ENCODE results near the gene OR5D16.

The OR5D16 gene

GRCh38 chr11:55838452-55838851 is at the start of gene OR5D16:
Gene OR5D16 (plus strand): TSS chr11:55838752. CDS start chr11:55838752, 0 bp downstream.
- no peak for TF ChIP-seq CTCF (conservative IDR thresholded peaks at IDR 0.05; ENCODE audit: low read depth, low read length)
- DNase-seq (ENCODE audit: low read depth): no peak
- H3K4me3 ChIP-seq (ENCODE audit: low read depth, low read length): no peak within 1 kb of the TSS

GRCh38 chr11:55791606-55792005 is 46.9 kb upstream of the OR5D16 start:
- no peak for TF ChIP-seq CTCF (conservative IDR thresholded peaks at IDR 0.05; ENCODE audit: low read depth, low read length)
- DNase-seq (ENCODE audit: low read depth): no peak
- no peak overlapping the region for H3K4me3 ChIP-seq (ENCODE audit: low read depth, low read length)

DNA sequence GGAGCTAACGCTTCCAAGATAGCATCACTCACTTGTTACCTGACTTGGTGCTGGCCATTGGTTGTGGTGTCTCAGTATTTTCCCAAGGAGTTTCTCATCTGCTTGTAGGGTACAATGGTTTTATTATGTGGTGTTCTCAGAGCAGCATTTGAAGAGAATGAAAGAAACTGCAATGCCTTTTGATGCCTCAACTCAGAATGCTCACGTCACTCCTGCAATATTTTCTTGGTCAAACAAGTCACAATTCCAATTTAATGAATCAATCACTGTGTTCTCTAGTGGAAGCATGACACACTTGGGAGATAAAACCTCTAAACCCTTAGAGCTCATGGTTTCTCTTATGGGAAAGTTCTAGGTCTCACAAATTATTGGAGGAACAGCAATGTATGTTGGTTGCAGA is 45.2 kb upstream of the OR5D16 start:
- no peak overlapping the region for H3K4me3 ChIP-seq (ENCODE audit: low read depth, low read length)
- no peak for TF ChIP-seq CTCF (conservative IDR thresholded peaks at IDR 0.05; ENCODE audit: low read depth, low read length)
- DNase-seq (ENCODE audit: low read depth): no peak

DNA sequence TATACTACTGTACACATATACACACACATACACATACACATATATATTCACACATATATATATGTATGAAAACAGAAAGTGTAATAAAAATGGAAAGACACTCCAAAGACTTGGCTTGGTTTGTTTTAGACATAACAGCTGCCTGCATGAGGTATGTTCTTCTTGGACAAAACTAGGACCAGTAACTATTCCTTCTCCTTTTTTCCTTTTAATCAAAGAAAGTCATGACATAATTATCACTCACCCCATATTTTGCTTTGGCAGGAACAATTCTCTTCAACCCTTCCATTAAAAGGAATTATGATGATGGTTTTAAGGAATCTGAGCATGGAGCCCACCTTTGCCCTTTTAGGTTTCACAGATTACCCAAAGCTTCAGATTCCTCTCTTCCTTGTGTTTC is 43.3 kb upstream of the OR5D16 start, which contains the start of gene OR5D14:
Gene OR5D14 (plus strand): TSS at position 301 of the 400 bp plus-strand sequence. CDS start 0 bp downstream, at position 301.
- no peak for TF ChIP-seq CTCF (conservative IDR thresholded peaks at IDR 0.05; ENCODE audit: low read depth, low read length)

GRCh38 chr11:55806248-55806647 is 32.3 kb upstream of the OR5D16 start:
- no peak for TF ChIP-seq CTCF (conservative IDR thresholded peaks at IDR 0.05; ENCODE audit: low read depth, low read length)
- no peak overlapping the region for H3K4me3 ChIP-seq (ENCODE audit: low read depth, low read length)
- no peak for DNase-seq (ENCODE audit: low read depth)

More for the DNA sequence above, 43.3 kb upstream of the OR5D16 start, which contains the start of gene OR5D14:
- no peak for DNase-seq (ENCODE audit: low read depth)
- H3K4me3 ChIP-seq (ENCODE audit: low read depth, low read length): no peak within 1 kb of the TSS

DNA sequence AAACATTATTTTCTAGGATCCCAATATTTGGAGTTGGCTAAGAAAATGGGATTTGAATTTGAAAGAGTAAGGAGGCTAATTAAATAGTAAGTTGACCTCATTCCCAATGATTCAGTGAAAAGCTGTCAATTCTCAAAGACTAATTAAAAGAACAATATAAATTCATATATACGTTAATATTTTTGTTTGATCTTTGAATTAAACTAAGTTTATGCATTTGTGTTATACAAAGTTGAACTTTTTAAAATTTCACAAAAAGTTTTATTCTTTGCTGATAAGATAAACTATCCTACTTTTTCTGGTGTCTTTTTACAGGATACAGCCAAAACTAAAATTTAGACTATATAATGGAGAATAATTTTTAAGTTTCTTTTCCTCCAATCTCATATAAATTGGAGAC is 27.5 kb upstream of the OR5D16 start, which contains the start of gene OR5L1:
Gene OR5L1 (plus strand): TSS at position 301 of the 400 bp plus-strand sequence. CDS start 100 bp downstream, outside the sequence.
- DNase-seq (ENCODE audit: low read depth): no peak
- H3K4me3 ChIP-seq (ENCODE audit: low read depth, low read length): no peak within 1 kb of the TSS
- TF ChIP-seq CTCF (conservative IDR thresholded peaks at IDR 0.05; ENCODE audit: low read depth, low read length): no peak

DNA sequence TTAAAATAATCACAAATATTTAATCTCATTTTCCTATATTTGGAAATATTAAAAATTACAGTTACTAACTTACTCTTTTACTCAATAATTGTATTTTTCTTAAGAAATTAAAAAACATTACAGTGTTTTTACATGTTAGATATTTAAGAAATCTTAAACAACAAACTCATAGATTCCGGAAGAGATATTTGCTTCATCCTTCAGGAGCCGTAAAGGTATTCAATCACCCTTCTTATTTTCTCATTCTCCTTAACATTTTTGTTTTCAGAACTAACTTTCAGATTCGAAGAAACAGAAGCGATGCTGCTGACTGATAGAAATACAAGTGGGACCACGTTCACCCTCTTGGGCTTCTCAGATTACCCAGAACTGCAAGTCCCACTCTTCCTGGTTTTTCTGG is 19.2 kb upstream of the OR5D16 start, which contains the start of gene OR5D18:
Gene OR5D18 (plus strand): TSS at position 301 of the 400 bp plus-strand sequence. CDS start 0 bp downstream, at position 301.
- no peak for TF ChIP-seq CTCF (conservative IDR thresholded peaks at IDR 0.05; ENCODE audit: low read depth, low read length)
- H3K4me3 ChIP-seq (ENCODE audit: low read depth, low read length): no peak within 1 kb of the TSS
- DNase-seq (ENCODE audit: low read depth): no peak
